RWPE1 (cell line): ENCODE measurements around the gene RDH14.

Experiments used
- CTCF ChIA-PET: fragments of 350-600 bp; sonication (Branson Sonifier 250); formaldehyde crosslinking; extraction: SDS; loops from one replicate; lab custom pipeline; 2021; lab: Yijun Ruan, JAX
- POLR2A ChIA-PET: fragments of 400-600 bp; formaldehyde crosslinking; extraction: SDS; loops from one replicate; lab custom pipeline; 2020; ENCODE audit warnings: antibody characterized with exemption; ENCODE audit not compliant: low non-redundant PET; lab: Yijun Ruan, JAX
- DNase-seq: peaks from one replicate; pipeline ENCODE4 v3.0.0; 2012; ENCODE audit warnings: low spot score
- H3K27ac ChIP-seq: fragments of 450-650 bp; 2 replicates; pipeline ENCODE4 v1.5.1; 2017
- CTCF ChIP-seq: fragments of 450-650 bp; conservative IDR thresholded peaks from 2 replicates; pipeline ENCODE4 v1.5.1; 2017; ENCODE audit warnings: low read depth, mild to moderate bottlenecking

RDH14 gene

GRCh38 chr2:18583905-18584607 is 23.6 kb upstream of the RDH14 start:
- H3K27ac ChIP-seq = no peak overlapping the region
- ChIA-PET CTCF (no interaction called here), POLR2A (no interaction called here)
- no peak for DNase-seq
- no peak for TF ChIP-seq CTCF

- DNase-seq = no peak
- no peak overlapping the region for H3K27ac ChIP-seq
- CTCF ChIA-PET = interaction anchor here (0.6 kb wide), 3 partner anchors 53 to 711 kb away, joined by 3 to 4 read pairs (median 4); no protein-coding TSS in a partner anchor
- TF ChIP-seq CTCF = no peak
- POLR2A ChIA-PET = no interaction called here
Observed at GRCh38 chr2:18580606-18581005, 20.2 kb upstream of the RDH14 start.

- ChIA-PET POLR2A (no interaction called here), CTCF (no interaction called here)
- TF ChIP-seq CTCF = no peak
- DNase-seq = no peak
- no peak overlapping the region for H3K27ac ChIP-seq
Observed at GRCh38 chr2:18578033-18578432, 17.6 kb upstream of the RDH14 start.

- ChIA-PET POLR2A (no interaction called here), CTCF (no interaction called here)
- no peak for TF ChIP-seq CTCF
- no peak overlapping the region for H3K27ac ChIP-seq
- no peak for DNase-seq
Observed at GRCh38 chr2:18566145-18566769, 5.8 kb upstream of the RDH14 start.

GRCh38 chr2:18560797-18561085 is 288 bp upstream of the RDH14 start:
- peak overlapping the region; percentile 96 for H3K27ac ChIP-seq
- DNase-seq = no peak
- POLR2A ChIA-PET = interaction anchor here (0.6 kb wide), 1 partner anchor 60 kb away, joined by 3 read pairs; no protein-coding TSS in a partner anchor
- TF ChIP-seq CTCF = no peak
- CTCF ChIA-PET = no interaction called here

GRCh38 chr2:18559531-18560030 is 872 bp downstream of the RDH14 start:
- POLR2A ChIA-PET = interaction anchor here (0.8 kb wide), 1 partner anchor 13 kb away, joined by 3 read pairs; no protein-coding TSS in a partner anchor
- peak overlapping the region; percentile 96 for H3K27ac ChIP-seq
- TF ChIP-seq CTCF = no peak
- CTCF ChIA-PET = interaction anchor here (0.6 kb wide), 4 partner anchors 98 to 919 kb away, joined by 3 to 4 read pairs (median 3); no protein-coding TSS in a partner anchor
- DNase-seq = peak; percentile 1
